Endothelial cell of umbilical vein (primary cell): ENCODE measurements around the gene EEF1AKMT1. TPM values are rescaled to one million over a fixed set of nuclear protein-coding genes. Genes with fewer than 3 reads are reported as not detected.

Source experiments
- BruUV-seq: library from RNA; stranded (reverse); fragments of 400-500 nt; replicated peaks from 2 replicates; lab custom pipeline; 2021; lab: Mats Ljungman, UMichigan
- CTCF ChIA-PET: fragments of 300-600, 350-600 bp; sonication (Branson Sonifier 250); formaldehyde crosslinking; loops from one replicate; lab custom pipeline; 2021; ENCODE audit warnings: antibody characterized with exemption, inconsistent platforms; lab: Charles Lee
- POLR2A ChIA-PET: fragments of 300-600, 350-600 bp; sonication (Branson Sonifier 250); formaldehyde crosslinking; loops from one replicate; lab custom pipeline; 2021; ENCODE audit warnings: antibody characterized with exemption, inconsistent platforms; lab: Charles Lee
- DNase-seq: peaks from one replicate; pipeline ENCODE4 v3.0.0-alpha.2; 2011; ENCODE audit warnings: low read depth, low spot score
- FAIRE-seq: peaks from 2 replicates; lab custom pipeline; 2011; peaks lifted over from hg19 to GRCh38; lab: Jason Lieb, UNC
- H2AFZ ChIP-seq: 2 replicates; pipeline ENCODE4 v1.6.0; 2012; ENCODE audit warnings: low read depth, low read length, control low read depth, inconsistent platforms
- H3K27ac ChIP-seq: 2 replicates; pipeline ENCODE4 v1.5.1; 2011; ENCODE audit warnings: low read depth, mild to moderate bottlenecking, control low read depth, low read length, moderate library complexity; ENCODE audit not compliant: insufficient read depth
- H3K27me3 ChIP-seq, 2 experiments: 2 replicates each; pipeline versions ENCODE4 v1.6.0 to v1.6.1; 2011; ENCODE audit warnings: low read length in 2 of 2, mixed read lengths in 1 of 2; ENCODE audit not compliant: control insufficient read depth in 2 of 2, insufficient read depth in 2 of 2
- H3K36me3 ChIP-seq, 2 experiments: 2 replicates in 1 of 2; 3 replicates in 1 of 2; pipeline ENCODE4 v1.5.1; 2011; ENCODE audit warnings: low read length in 2 of 2, mild to moderate bottlenecking in 1 of 2, moderate library complexity in 1 of 2; ENCODE audit not compliant: control insufficient read depth in 2 of 2, insufficient read depth in 2 of 2; ENCODE audit errors: extremely low read depth in 1 of 2
- H3K4me1 ChIP-seq: 3 replicates; pipeline ENCODE4 v1.5.1; 2011; ENCODE audit warnings: mild to moderate bottlenecking, low read length; ENCODE audit not compliant: control insufficient read depth, insufficient read depth; ENCODE audit errors: extremely low read depth
- H3K4me2 ChIP-seq: 2 replicates; pipeline ENCODE4 v1.6.1; 2011; ENCODE audit warnings: low read length, control low read depth, mixed read lengths; ENCODE audit not compliant: insufficient read depth
- H3K4me3 ChIP-seq, 3 experiments: fragments of 200-600 bp in 1 of 3; sonication (generic), shearing (Covaris generic) in 1 of 3; replicated peaks in 1 of 3; 2 replicates each; pipeline ENCODE4 v1.5.1; 2011 to 2016; ENCODE audit warnings: control low read depth in 3 of 3, low read length in 3 of 3, mild to moderate bottlenecking in 2 of 3, inconsistent platforms in 1 of 3, low read depth in 1 of 3, moderate library complexity in 1 of 3; ENCODE audit not compliant: insufficient read depth in 1 of 3
- H3K79me2 ChIP-seq: 2 replicates; pipeline ENCODE4 v1.6.0; 2012; ENCODE audit warnings: low read length, inconsistent platforms; ENCODE audit not compliant: control insufficient read depth, insufficient read depth
- H3K9ac ChIP-seq: replicated peaks from 2 replicates; pipeline ENCODE3; 2011; ENCODE audit warnings: low read length, control low read depth; ENCODE audit not compliant: insufficient read depth; ENCODE audit errors: extremely low read depth
- H3K9me1 ChIP-seq: replicated peaks from 3 replicates; pipeline ENCODE4 v1.6.0; 2011; ENCODE audit warnings: mild to moderate bottlenecking, low read length; ENCODE audit not compliant: control insufficient read depth, insufficient read depth; ENCODE audit errors: extremely low read depth
- H3K9me3 ChIP-seq: replicated peaks from 2 replicates; pipeline ENCODE4 v1.5.1; 2012; ENCODE audit warnings: low read length, inconsistent platforms; ENCODE audit not compliant: control insufficient read depth, insufficient read depth
- H4K20me1 ChIP-seq: replicated peaks from 2 replicates; pipeline ENCODE3; 2011; ENCODE audit warnings: mild to moderate bottlenecking, low read length; ENCODE audit not compliant: control insufficient read depth, insufficient read depth; ENCODE audit errors: extremely low read depth
- CTCF ChIP-seq, 2 donors: IDR thresholded peaks; 1 replicate in 1 of 2; 2 replicates in 1 of 2; pipeline ENCODE4 v1.5.1; 2011; ENCODE audit warnings: low read length in 2 of 2, mild to moderate bottlenecking in 2 of 2, moderate library complexity in 2 of 2, control low read depth in 1 of 2, inconsistent platforms in 1 of 2, low read depth in 1 of 2; ENCODE audit not compliant: insufficient read depth in 1 of 2; ENCODE audit errors: extremely low read depth in 1 of 2
- EZH2 ChIP-seq: IDR thresholded peaks from 2 replicates; pipeline ENCODE4 v1.6.1; 2012; ENCODE audit warnings: borderline replicate concordance, low read depth, mild to moderate bottlenecking, moderate library complexity, low read length, inconsistent platforms; ENCODE audit not compliant: severe bottlenecking
- FOS ChIP-seq: IDR thresholded peaks from 2 replicates; pipeline ENCODE4 v1.6.1; 2011; ENCODE audit warnings: mild to moderate bottlenecking, low read length, moderate library complexity, borderline replicate concordance; ENCODE audit not compliant: insufficient read depth
- GATA2 ChIP-seq: IDR thresholded peaks from 2 replicates; pipeline ENCODE4 v1.7.0; 2011; ENCODE audit warnings: low read depth, mild to moderate bottlenecking, moderate library complexity, mixed read lengths, low read length; ENCODE audit not compliant: insufficient read length, insufficient read depth
- JUN ChIP-seq: IDR thresholded peaks from 2 replicates; pipeline ENCODE4 v1.6.1; 2011; ENCODE audit warnings: borderline replicate concordance, low read depth; ENCODE audit not compliant: insufficient read length, insufficient read depth
- MAX ChIP-seq: IDR thresholded peaks from 2 replicates; pipeline ENCODE4 v1.6.1; 2011; ENCODE audit not compliant: insufficient read depth, insufficient read length
- MYC ChIP-seq: IDR thresholded peaks from one replicate; pipeline ENCODE4 v1.6.1; 2011; ENCODE audit warnings: mild to moderate bottlenecking, low read depth, low read length
- POLR2A ChIP-seq: IDR thresholded peaks from 2 replicates; pipeline ENCODE4 v1.6.1; 2012; ENCODE audit warnings: low read depth, mild to moderate bottlenecking, control low read depth, low read length
- POLR2AphosphoS5 ChIP-seq: IDR thresholded peaks from 2 replicates; pipeline ENCODE4 v1.6.1; 2012; ENCODE audit warnings: low read depth, mild to moderate bottlenecking, control low read depth, low read length, moderate library complexity; ENCODE audit not compliant: insufficient read depth
- dilution Hi-C: fragments of 300-500 bp; cut with MboI; formaldehyde crosslinking; loops from one replicate; pipeline ENCODE4 v1.15.0; 2019; ENCODE audit warnings: low sequenced_read_pairs; ENCODE audit not compliant: extremely low pct_ligation_motif_present
- intact Hi-C: fragments of 100-400 bp; cut with micrococcal nuclease; formaldehyde crosslinking; loops from one replicate; pipeline ENCODE4 v1.10.0; 2022
- polyA plus RNA-seq, 4 experiments: library from polyadenylated mRNA; depleted of rRNA in 3 of 4; stranded (reverse) in 3 of 4; unstranded in 1 of 4; fragments of >200 nt; gene quantifications; 2 replicates each; pipeline versions ENCODE4 v1.2.1 to v1.2.3, GENCODE V29; 2011 to 2012; ENCODE audit warnings: missing spikeins in 1 of 4
- total RNA-seq: library from RNA; stranded (reverse); gene quantifications from 2 replicates; pipeline ENCODE4 v1.2.3, GENCODE V29; 2021

Gene EEF1AKMT1
- total and polyA plus RNA-seq, 2 donors (not counting 3 experiments of a cell fraction or from before 2014, with no cell fraction given) = 9.0 to 11.1 TPM

GRCh38 chr13:20708216-20708615 is 65.5 kb downstream of the EEF1AKMT1 start:
- ChIA-PET POLR2A (interaction anchor here (0.6 to 0.9 kb wide), 2 partner anchors 121 to 183 kb away, joined by 3 read pairs; partner anchors contain the start of gene CRYL1), CTCF (interaction anchor here (0.7 to 9.5 kb wide), 11 partner anchors 14 to 217 kb away, joined by 3 to 92 read pairs (median 7); no protein-coding TSS in a partner anchor)
- FAIRE-seq (no peak), DNase-seq (no peak)
- Histone ChIP-seq H3K4me2 (no peak overlapping the region), H3K9me3 (no peaks in the 10 kb centered on the region), H3K27me3 (no peaks in the 10 kb centered on the region), H3K9me1 (no peaks in the 10 kb centered on the region), H3K27ac (peak overlapping the region; percentile 7), H4K20me1 (no peaks in the 10 kb centered on the region), H3K79me2 (no peaks in the 10 kb centered on the region), H3K4me3 (no peak overlapping the region), H3K4me1 (peaks cover 16% of the 10 kb centered on the region), H2AFZ (no peak overlapping the region), H3K9ac (no peak overlapping the region), H3K36me3 (no peaks in the 10 kb centered on the region)
- TF ChIP-seq MAX = no peak
- no peak for TF ChIP-seq GATA2
- TF ChIP-seq FOS = no peak
- no peak for TF ChIP-seq EZH2
- TF ChIP-seq POLR2A = no peak
- no peak for TF ChIP-seq MYC
- TF ChIP-seq CTCF (IDR thresholded peaks at IDR 0.05; ENCODE audit: extremely low read depth in 1 of 2, insufficient read depth in 1 of 2, low read depth in 1 of 2, low read length in 2 of 2) = no peak
- no peak for TF ChIP-seq POLR2AphosphoS5
- no peak for TF ChIP-seq JUN
- intact Hi-C loops = loop anchor here (10.0 kb wide), 1 partner anchor 183 kb away; the partner anchor contains the start of gene CRYL1
- dilution Hi-C loops = no loop called here
- TSS peak; percentile 48 for BruUV-seq
